GM18526 (cell line): ENCODE results near the gene COG3.

ENCODE experiments used
- POLR2A ChIP-seq: IDR thresholded peaks from 3 replicates; pipeline ENCODE4 v1.6.1; 2011; ENCODE audit not compliant: insufficient read length; ENCODE audit errors: extremely low read depth

The COG3 gene

GRCh38 chr13:45464687-45465453, at the start of gene COG3:
TSS of gene COG3 (plus strand) at chr13:45464939. CDS start at chr13:45465037, 98 bp downstream.
- TF ChIP-seq POLR2A = peak; percentile 77

- no peak for TF ChIP-seq POLR2A
Observed at GRCh38 chr13:45415112-45415511, 49.6 kb upstream of the COG3 start.

DNA sequence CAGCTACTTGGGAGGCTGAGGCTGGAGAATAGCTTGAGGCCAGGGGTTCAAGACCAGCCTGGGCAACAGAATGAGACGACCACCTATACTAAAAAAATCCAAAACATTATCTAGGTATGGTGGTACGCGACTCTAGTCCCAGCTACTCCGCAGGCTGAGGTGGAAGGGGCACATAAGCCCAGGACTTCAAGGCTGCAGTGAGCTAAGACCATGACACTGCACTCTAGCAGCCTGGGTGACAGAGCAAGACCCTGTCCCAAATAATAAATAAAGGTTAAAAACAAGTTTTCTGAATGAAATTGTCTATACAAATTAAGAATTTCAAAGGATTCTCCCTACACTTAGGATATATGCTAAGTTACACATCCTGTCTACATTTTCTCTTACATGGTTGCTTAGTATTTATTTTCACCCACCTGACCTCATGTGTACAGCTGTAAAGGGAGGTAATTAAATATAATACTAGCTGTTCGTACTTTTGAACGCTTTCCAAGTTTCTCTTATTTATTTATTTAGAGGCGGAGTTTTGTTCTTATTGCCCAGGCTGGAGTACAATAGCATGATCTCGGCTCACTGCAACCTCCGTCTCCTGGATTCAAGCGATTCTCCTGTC, 48.1 kb upstream of the COG3 start:
- no peak for TF ChIP-seq POLR2A

DNA sequence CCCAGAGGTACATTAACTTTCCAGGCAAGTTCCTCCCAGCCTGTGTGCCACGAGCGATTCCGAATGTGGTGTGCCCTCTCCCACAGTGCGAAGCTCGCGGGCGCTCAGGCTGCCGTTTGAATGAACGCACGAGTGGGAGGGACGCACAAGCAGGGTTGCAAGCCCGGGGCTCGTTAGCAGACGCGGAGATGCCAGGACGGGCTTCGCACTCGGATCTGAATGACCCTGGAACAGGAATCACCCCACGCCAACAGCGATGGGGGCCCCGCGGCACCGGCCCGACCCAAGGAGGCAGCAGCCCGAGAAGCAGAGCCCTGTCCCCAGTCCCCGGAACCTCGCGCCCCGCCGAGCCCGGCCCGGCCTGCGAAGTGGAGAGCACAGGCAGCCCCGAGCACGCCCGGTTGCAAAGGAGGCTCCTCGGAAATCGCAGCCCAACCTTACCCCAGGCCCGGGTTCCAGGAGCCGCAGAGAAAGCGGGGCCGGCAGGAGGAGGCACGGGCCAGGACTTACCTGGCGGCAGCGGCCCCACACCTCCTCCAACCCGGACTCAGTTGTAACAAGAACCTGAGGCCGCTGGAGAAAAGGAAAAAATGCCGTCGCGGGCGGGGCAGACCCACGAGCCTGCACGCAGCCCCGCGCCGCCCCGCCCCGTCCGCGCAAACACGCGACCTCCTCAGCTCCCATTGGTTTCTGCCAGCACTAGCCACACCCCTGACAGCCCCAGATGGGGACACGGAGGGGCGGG, 46.8 kb upstream of the COG3 start, which contains the start of gene SLC25A30:
Gene SLC25A30 (minus strand): TSS at position 584 of the 745 bp plus-strand sequence. CDS start 6,948 bp downstream, outside the sequence.
- TF ChIP-seq POLR2A = peak; percentile 79

- no peak for TF ChIP-seq POLR2A
Observed at GRCh38 chr13:45419945-45420344, 44.8 kb upstream of the COG3 start.

GRCh38 chr13:45422731-45423292, 41.9 kb upstream of the COG3 start:
- TF ChIP-seq POLR2A = no peak

GRCh38 chr13:45432737-45433380, 31.9 kb upstream of the COG3 start:
- TF ChIP-seq POLR2A = no peak

GRCh38 chr13:45433381-45433790, 31.4 kb upstream of the COG3 start:
- no peak for TF ChIP-seq POLR2A

- TF ChIP-seq POLR2A = no peak
Observed at GRCh38 chr13:45434556-45435371, 30.0 kb upstream of the COG3 start.

GRCh38 chr13:45436332-45436731, 28.4 kb upstream of the COG3 start:
- TF ChIP-seq POLR2A = no peak

GRCh38 chr13:45436953-45437352, 27.8 kb upstream of the COG3 start:
- TF ChIP-seq POLR2A = no peak

GRCh38 chr13:45437947-45438346, 26.8 kb upstream of the COG3 start:
- TF ChIP-seq POLR2A = no peak

- no peak for TF ChIP-seq POLR2A
Observed at GRCh38 chr13:45439008-45439407, 25.7 kb upstream of the COG3 start.

DNA sequence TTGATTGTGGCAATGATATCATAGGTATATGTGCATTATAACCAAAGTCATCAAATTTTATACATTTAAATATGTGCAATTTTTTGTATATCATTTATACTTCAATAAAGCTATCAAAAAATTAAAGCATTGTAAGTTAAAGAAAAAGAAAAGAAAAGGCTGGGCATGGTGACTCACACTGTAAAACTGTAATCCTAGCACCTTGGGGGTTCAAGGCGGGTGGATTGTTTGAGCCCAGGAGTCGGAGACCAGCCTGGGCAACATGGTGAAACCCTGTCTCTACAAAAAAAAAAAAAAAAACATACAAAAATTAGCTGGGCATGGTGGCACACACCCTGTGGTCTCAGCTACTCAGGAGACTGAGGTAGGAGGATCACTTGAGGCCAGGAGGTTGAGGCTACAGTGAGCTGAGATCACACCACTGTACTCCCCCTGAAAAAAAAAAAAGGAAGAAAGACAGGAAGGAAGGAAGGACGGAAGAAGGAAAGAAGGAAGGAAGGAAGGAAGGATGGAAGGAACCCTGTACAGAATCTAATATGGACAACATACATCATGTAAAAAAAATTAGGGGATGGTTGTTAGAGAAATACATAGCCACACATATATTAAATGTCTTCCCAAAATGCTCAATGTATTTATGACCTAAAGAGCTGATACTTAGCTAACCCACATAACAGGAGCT, 24.8 kb upstream of the COG3 start:
- TF ChIP-seq POLR2A = no peak
